Large intestine (tissue), 3 donors: ENCODE data around the gene SLC37A4. TPM values are rescaled to one million over a fixed set of nuclear protein-coding genes. Genes with fewer than 3 reads are reported as not detected.
"Not testable (repeated sequence)": the region's sequence is repeated elsewhere in the genome, so short reads cannot be mapped to it uniquely, and the experiment has no call there.

Source experiments
- DNase-seq, 2 donors: peaks; one replicate each; pipeline versions ENCODE4 v3.0.0 to v3.0.0-alpha.2; 2013
- H3K27ac ChIP-seq: one replicate; pipeline ENCODE4 v1.5.1; 2013; ENCODE audit warnings: low read length
- H3K27me3 ChIP-seq: 2 replicates; pipeline ENCODE4 v1.6.1; 2013; ENCODE audit warnings: low read length; ENCODE audit not compliant: control insufficient read depth, insufficient read depth
- H3K36me3 ChIP-seq: 2 replicates; pipeline ENCODE4 v1.6.1; 2013; ENCODE audit warnings: low read length; ENCODE audit not compliant: control insufficient read depth, insufficient read depth
- H3K4me1 ChIP-seq: one replicate; pipeline ENCODE4 v1.6.1; 2013; ENCODE audit warnings: low read length; ENCODE audit not compliant: control insufficient read depth, insufficient read depth
- H3K4me3 ChIP-seq: one replicate; pipeline ENCODE4 v1.5.1; 2013; ENCODE audit warnings: low read length
- H3K9me3 ChIP-seq: one replicate; pipeline ENCODE4 v1.6.1; 2013; ENCODE audit warnings: mild to moderate bottlenecking, low read depth, low read length, moderate library complexity; ENCODE audit not compliant: control insufficient read depth
- WGBS: methylation state at CpG from one replicate; pipeline ENCODE4 v1.1.5; 2013; ENCODE audit warnings: low lambda C conversion rate; ENCODE audit not compliant: insufficient coverage; 5-methylcytosine and 5-hydroxymethylcytosine counted together
- polyA plus RNA-seq: library from polyadenylated mRNA; unstranded; fragments of 120-200 nt; gene quantifications from one replicate; pipeline ENCODE4 v1.2.1, GENCODE V29; 2013

The SLC37A4 gene
- polyA plus RNA-seq, 1 donor: 192 TPM

- WGBS: no CpG with 5 or more reads among the region's 6 CpGs
- no peak overlapping the region for H3K4me3 ChIP-seq
- peaks cover 48% of the 10 kb centered on the region for H3K36me3 ChIP-seq
- no peak for DNase-seq
- no peaks in the 10 kb centered on the region for H3K27me3 ChIP-seq
- no peak overlapping the region for H3K27ac ChIP-seq
- H3K4me1 ChIP-seq: no peaks in the 10 kb centered on the region
- H3K9me3 ChIP-seq: no peaks in the 10 kb centered on the region
These were observed 14.0 kb upstream of the SLC37A4 start for GRCh38 chr11:119044708-119045107.

- Histone ChIP-seq H3K27me3 (no peaks in the 10 kb centered on the region), H3K36me3 (peaks cover 30% of the 10 kb centered on the region), H3K9me3 (no peaks in the 10 kb centered on the region), H3K27ac (no peak overlapping the region), H3K4me1 (no peaks in the 10 kb centered on the region), H3K4me3 (no peak overlapping the region)
- no CpG with 5 or more reads among the region's 9 CpGs for WGBS
- DNase-seq: no peak
These were observed 12.2 kb upstream of the SLC37A4 start for GRCh38 chr11:119042927-119043326.

- H3K4me1 ChIP-seq: no peaks in the 10 kb centered on the region
- H3K36me3 ChIP-seq: peaks cover 21% of the 10 kb centered on the region
- H3K4me3 ChIP-seq: no peak overlapping the region
- no peaks in the 10 kb centered on the region for H3K9me3 ChIP-seq
- no peak for DNase-seq
- 60% methylated on average over 1 of the region's 4 CpGs for WGBS
- no peak overlapping the region for H3K27ac ChIP-seq
- H3K27me3 ChIP-seq: no peaks in the 10 kb centered on the region
These were observed 11.3 kb upstream of the SLC37A4 start for GRCh38 chr11:119041821-119042514.

- H3K36me3 ChIP-seq, DNase-seq, H3K4me3 ChIP-seq, H3K4me1 ChIP-seq, H3K9me3 ChIP-seq, H3K27ac ChIP-seq, H3K27me3 ChIP-seq: not testable (repeated sequence)
- no CpG with 5 or more reads among the region's 11 CpGs for WGBS
These were observed 8.8 kb upstream of the SLC37A4 start for GRCh38 chr11:119039471-119039870.

- no peaks in the 10 kb centered on the region for H3K36me3 ChIP-seq
- 92% methylated on average over 2 of the region's 5 CpGs for WGBS
- no peaks in the 10 kb centered on the region for H3K9me3 ChIP-seq
- H3K27me3 ChIP-seq: no peaks in the 10 kb centered on the region
- H3K27ac ChIP-seq: no peak overlapping the region
- no peak overlapping the region for H3K4me3 ChIP-seq
- DNase-seq: no peak
- no peaks in the 10 kb centered on the region for H3K4me1 ChIP-seq
These were observed 8.2 kb upstream of the SLC37A4 start for GRCh38 chr11:119038884-119039283.

- WGBS: no CpG with 5 or more reads among the region's 3 CpGs
- no peak for DNase-seq
- H3K4me1 ChIP-seq: no peaks in the 10 kb centered on the region
- H3K9me3 ChIP-seq: no peaks in the 10 kb centered on the region
- no peaks in the 10 kb centered on the region for H3K36me3 ChIP-seq
- H3K27me3 ChIP-seq: no peaks in the 10 kb centered on the region
- no peak overlapping the region for H3K27ac ChIP-seq
- no peak overlapping the region for H3K4me3 ChIP-seq
These were observed 4.1 kb upstream of the SLC37A4 start for GRCh38 chr11:119034813-119035212.

- no CpG with 5 or more reads among the region's 10 CpGs for WGBS
- not testable (repeated sequence) for H3K27ac ChIP-seq, DNase-seq, H3K27me3 ChIP-seq, H3K4me3 ChIP-seq, H3K9me3 ChIP-seq, H3K36me3 ChIP-seq, H3K4me1 ChIP-seq
These were observed 2.7 kb upstream of the SLC37A4 start for GRCh38 chr11:119033421-119033820.

GRCh38 chr11:119031912-119032280, 1.2 kb upstream of the SLC37A4 start:
- Histone ChIP-seq H3K27me3 (no peaks in the 10 kb centered on the region), H3K4me3 (no peak overlapping the region), H3K27ac (no peak overlapping the region), H3K36me3 (peaks cover 8% of the 10 kb centered on the region), H3K9me3 (no peaks in the 10 kb centered on the region), H3K4me1 (peaks cover 10% of the 10 kb centered on the region)
- no peak for DNase-seq
- 80% methylated on average over 1 of the region's 9 CpGs for WGBS

GRCh38 chr11:119030029-119030328, 698 bp downstream of the SLC37A4 start:
- DNase-seq: no peak
- peaks cover 28% of the 10 kb centered on the region for H3K4me1 ChIP-seq
- no CpG with 5 or more reads among the region's 13 CpGs for WGBS
- peak overlapping the region; percentile 96 for H3K4me3 ChIP-seq
- no peaks in the 10 kb centered on the region for H3K9me3 ChIP-seq
- H3K27ac ChIP-seq: peak overlapping the region; percentile 93
- peaks cover 26% of the 10 kb centered on the region for H3K36me3 ChIP-seq
- H3K27me3 ChIP-seq: no peaks in the 10 kb centered on the region

GRCh38 chr11:119029340-119030028, 1.2 kb downstream of the SLC37A4 start:
- WGBS: no CpG with 5 or more reads among the region's 10 CpGs
- H3K27me3 ChIP-seq: no peaks in the 10 kb centered on the region
- peak overlapping the region; percentile 93 for H3K27ac ChIP-seq
- peak; percentile 90 to 95 for DNase-seq
- H3K9me3 ChIP-seq: no peaks in the 10 kb centered on the region
- peak overlapping the region; percentile 96 for H3K4me3 ChIP-seq
- peaks cover 33% of the 10 kb centered on the region for H3K4me1 ChIP-seq
- H3K36me3 ChIP-seq: peaks cover 31% of the 10 kb centered on the region

- peaks cover 37% of the 10 kb centered on the region for H3K4me1 ChIP-seq
- H3K36me3 ChIP-seq: peaks cover 35% of the 10 kb centered on the region
- no CpG with 5 or more reads among the region's 1 CpG for WGBS
- DNase-seq: no peak
- peak overlapping the region; percentile 93 for H3K27ac ChIP-seq
- no peaks in the 10 kb centered on the region for H3K9me3 ChIP-seq
- no peaks in the 10 kb centered on the region for H3K27me3 ChIP-seq
- peak overlapping the region; percentile 96 for H3K4me3 ChIP-seq
These were observed 1.7 kb downstream of the SLC37A4 start for GRCh38 chr11:119029069-119029339.
